SK-N-SH (cell line): ENCODE data around the gene HSPBP1.

Experiments used
- EP300 ChIP-seq, 2 experiments: IDR thresholded peaks; 2 replicates each; pipeline versions ENCODE4 v1.4.0 to v1.6.1; 2012; ENCODE audit warnings: borderline replicate concordance in 1 of 2, low read depth in 1 of 2, low read length in 1 of 2
- EZH2phosphoT487 ChIP-seq: fragments of 200-600 bp; sonication (generic); IDR thresholded peaks from 2 replicates; pipeline ENCODE4 v1.6.1; 2017; ENCODE audit warnings: low read depth, mixed run types, mild to moderate bottlenecking, antibody characterized with exemption, moderate library complexity, borderline replicate concordance
- FOXJ3 ChIP-seq: sonication (generic); formaldehyde crosslinking; IDR thresholded peaks from 2 replicates; pipeline ENCODE4 v1.5.1; 2020; ENCODE audit warnings: mild to moderate bottlenecking, missing genetic modification reagents
- FOXM1 ChIP-seq: IDR thresholded peaks from 2 replicates; pipeline ENCODE4 v1.4.0; 2012; ENCODE audit warnings: low read depth, mild to moderate bottlenecking
- JUND ChIP-seq: IDR thresholded peaks from 2 replicates; pipeline ENCODE4 v1.4.0; 2012
- MXI1 ChIP-seq: IDR thresholded peaks from 2 replicates; pipeline ENCODE4 v1.6.1; 2012; ENCODE audit warnings: mild to moderate bottlenecking, low read depth, low read length, improper control_type of control experiment
- RAD21 ChIP-seq: IDR thresholded peaks from 2 replicates; pipeline ENCODE4 v1.6.1; 2012; ENCODE audit warnings: mild to moderate bottlenecking, low read length
- RCOR1 ChIP-seq: fragments of 150-350 bp; IDR thresholded peaks from 2 replicates; pipeline ENCODE4 v1.6.1; 2017; ENCODE audit warnings: antibody characterized with exemption, low read length
- RXRA ChIP-seq: IDR thresholded peaks from 2 replicates; pipeline ENCODE4 v1.4.0; 2012; ENCODE audit warnings: low read depth, mild to moderate bottlenecking, borderline replicate concordance
- TAF1 ChIP-seq: IDR thresholded peaks from 2 replicates; pipeline ENCODE4 v1.6.1; 2012; ENCODE audit warnings: low read depth, mild to moderate bottlenecking, low read length, moderate library complexity, borderline replicate concordance
- YY1 ChIP-seq: IDR thresholded peaks from 2 replicates; pipeline ENCODE4 v1.4.0; 2012; ENCODE audit warnings: low read depth, mild to moderate bottlenecking
- TF ChIP-seq, protein P1 (sequence below): fragments of 200-600 bp; sonication (generic); IDR thresholded peaks from 2 replicates; pipeline ENCODE4 v1.6.1; 2017; ENCODE audit warnings: antibody characterized with exemption, mild to moderate bottlenecking, moderate library complexity
- TF ChIP-seq, protein P2 (sequence below): IDR thresholded peaks from 2 replicates; pipeline ENCODE4; 2012

DNA sequence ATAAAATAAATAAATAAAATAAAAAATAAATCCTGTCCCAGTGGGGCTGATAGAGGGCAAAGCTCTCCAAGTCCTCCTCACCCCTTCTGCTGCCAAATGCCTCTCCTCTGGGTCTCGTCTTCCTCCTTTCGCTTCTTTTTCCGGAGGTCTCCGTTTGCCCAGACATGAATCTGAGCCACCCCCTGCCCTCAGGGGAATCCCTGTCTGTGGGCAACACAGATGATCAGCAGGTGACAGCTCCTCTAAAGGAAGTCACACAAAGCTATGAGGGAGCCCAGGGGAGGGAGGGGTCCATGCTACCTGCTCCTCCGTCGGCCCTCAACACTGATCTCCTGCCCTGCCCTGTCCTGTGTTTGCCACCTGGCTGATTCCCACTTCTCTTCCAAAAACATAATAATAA is 44.8 kb upstream of the HSPBP1 start:
- TF ChIP-seq, protein P1, sequence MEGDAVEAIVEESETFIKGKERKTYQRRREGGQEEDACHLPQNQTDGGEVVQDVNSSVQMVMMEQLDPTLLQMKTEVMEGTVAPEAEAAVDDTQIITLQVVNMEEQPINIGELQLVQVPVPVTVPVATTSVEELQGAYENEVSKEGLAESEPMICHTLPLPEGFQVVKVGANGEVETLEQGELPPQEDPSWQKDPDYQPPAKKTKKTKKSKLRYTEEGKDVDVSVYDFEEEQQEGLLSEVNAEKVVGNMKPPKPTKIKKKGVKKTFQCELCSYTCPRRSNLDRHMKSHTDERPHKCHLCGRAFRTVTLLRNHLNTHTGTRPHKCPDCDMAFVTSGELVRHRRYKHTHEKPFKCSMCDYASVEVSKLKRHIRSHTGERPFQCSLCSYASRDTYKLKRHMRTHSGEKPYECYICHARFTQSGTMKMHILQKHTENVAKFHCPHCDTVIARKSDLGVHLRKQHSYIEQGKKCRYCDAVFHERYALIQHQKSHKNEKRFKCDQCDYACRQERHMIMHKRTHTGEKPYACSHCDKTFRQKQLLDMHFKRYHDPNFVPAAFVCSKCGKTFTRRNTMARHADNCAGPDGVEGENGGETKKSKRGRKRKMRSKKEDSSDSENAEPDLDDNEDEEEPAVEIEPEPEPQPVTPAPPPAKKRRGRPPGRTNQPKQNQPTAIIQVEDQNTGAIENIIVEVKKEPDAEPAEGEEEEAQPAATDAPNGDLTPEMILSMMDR = no peak
- TF ChIP-seq, protein P2, sequence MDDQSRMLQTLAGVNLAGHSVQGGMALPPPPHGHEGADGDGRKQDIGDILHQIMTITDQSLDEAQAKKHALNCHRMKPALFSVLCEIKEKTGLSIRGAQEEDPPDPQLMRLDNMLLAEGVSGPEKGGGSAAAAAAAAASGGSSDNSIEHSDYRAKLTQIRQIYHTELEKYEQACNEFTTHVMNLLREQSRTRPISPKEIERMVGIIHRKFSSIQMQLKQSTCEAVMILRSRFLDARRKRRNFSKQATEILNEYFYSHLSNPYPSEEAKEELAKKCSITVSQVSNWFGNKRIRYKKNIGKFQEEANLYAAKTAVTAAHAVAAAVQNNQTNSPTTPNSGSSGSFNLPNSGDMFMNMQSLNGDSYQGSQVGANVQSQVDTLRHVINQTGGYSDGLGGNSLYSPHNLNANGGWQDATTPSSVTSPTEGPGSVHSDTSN = no peak
- no peak for TF ChIP-seq YY1
- TF ChIP-seq TAF1 = no peak
- TF ChIP-seq JUND = no peak
- TF ChIP-seq EP300 (IDR thresholded peaks at IDR 0.05; ENCODE audit: borderline replicate concordance in 1 of 2, low read depth in 1 of 2, low read length in 1 of 2) = no peak
- no peak for TF ChIP-seq RXRA
- no peak for TF ChIP-seq FOXJ3 (CRISPR knock-in tag)
- no peak for TF ChIP-seq RAD21
- TF ChIP-seq MXI1 = no peak
- no peak for TF ChIP-seq FOXM1
- no peak for TF ChIP-seq EZH2phosphoT487
- no peak for TF ChIP-seq RCOR1
